ENCODE data around the gene INPP5J. TPM values are rescaled to one million over a fixed set of nuclear protein-coding genes. Genes with fewer than 3 reads are reported as not detected.
"Not testable (repeated sequence)": the region's sequence is repeated elsewhere in the genome, so short reads cannot be mapped to it uniquely, and the experiment has no call there.

Gene INPP5J
- total and polyA plus RNA-seq, 10 of the 15 experiments (the other 5 are each of a cell fraction or from before 2014, with no cell fraction given) = 0.18 to 2.8 (median 1.5) TPM; not detected in 1

- Histone ChIP-seq H3K4me3 (no peak overlapping the region), H3K79me2 (ENCODE audit: control insufficient read depth, insufficient read depth, low read length) (no peaks in the 10 kb centered on the region), H4K20me1 (ENCODE audit: control insufficient read depth, insufficient read depth) (no peaks in the 10 kb centered on the region), H3K27ac (ENCODE audit: control insufficient read depth, insufficient read depth) (no peak overlapping the region), H3K36me3 (ENCODE audit: control insufficient read depth in 2 of 2, insufficient read depth in 2 of 2, low read length in 1 of 2) (peaks cover 0 to 2% of the 10 kb centered on the region in 2 experiments; a peak in 3 of 4 replicates), H3K27me3 (replicated peaks in 1 of 2; ENCODE audit: control insufficient read depth in 2 of 2, insufficient read depth in 2 of 2, low read length in 1 of 2) (no peaks in the 10 kb centered on the region), H3K9ac (ENCODE audit: control insufficient read depth, insufficient read depth, low read length) (no peak overlapping the region), H3K4me2 (ENCODE audit: control insufficient read depth, insufficient read depth) (no peak overlapping the region), H3K4me1 (ENCODE audit: control insufficient read depth, insufficient read depth, low read length) (no peaks in the 10 kb centered on the region), H2AFZ (ENCODE audit: control insufficient read depth, low read depth, low read length) (no peak overlapping the region), H3K9me3 (replicated peaks; ENCODE audit: control insufficient read depth, insufficient read depth, low read length) (no peaks in the 10 kb centered on the region)
- in situ Hi-C loops (cut with MboI) (no loop called here), intact Hi-C loops (cut with micrococcal nuclease; ENCODE audit: unreplicated experiment) (no loop called here)
- DNase-seq (ENCODE audit: low read depth, low spot score) (no peak), ATAC-seq (no peak), FAIRE-seq (no peak)
- BruUV-seq (replicated peaks) = no TSS peak
- ChIA-PET RAD21 (ENCODE audit: unreplicated experiment) (interaction anchor here (1.5 kb wide), 1 partner anchor 8 kb away, joined by 5 read pairs; no protein-coding TSS in a partner anchor), POLR2A (interaction anchor here (0.5 kb wide), 1 partner anchor 197 kb away, joined by 7 read pairs; no protein-coding TSS in a partner anchor), CTCF (interaction anchor here (1.0 to 1.8 kb wide), 4 partner anchors 8 to 14 kb away, joined by 3 to 5 read pairs (median 4); no protein-coding TSS in a partner anchor), SMC1A (ENCODE audit: uncharacterized antibody, unreplicated experiment) (interaction anchor here (0.7 to 1.9 kb wide), 2 partner anchors 11 to 40 kb away, joined by 3 to 6 read pairs; partner anchors contain the start of gene SELENOM)
- TF ChIP-seq ASH2L (IDR thresholded peaks at IDR 0.05; ENCODE audit: borderline replicate concordance, low read depth) (no peak), CHD4 (IDR thresholded peaks at IDR 0.05) (no peak), POLR2AphosphoS5 (IDR thresholded peaks at IDR 0.05; ENCODE audit: low read length) (no peak), FOXK2 (IDR thresholded peaks at IDR 0.05) (no peak), E2F4 (IDR thresholded peaks at IDR 0.05; ENCODE audit: low read depth, low read length) (no peak), BCL11A (IDR thresholded peaks at IDR 0.05; ENCODE audit: low read depth, low read length) (no peak), NR2F1 (conservative IDR thresholded peaks at IDR 0.05) (no peak), KDM1A (IDR thresholded peaks at IDR 0.05; ENCODE audit: borderline replicate concordance) (no peak), CHD1 (IDR thresholded peaks at IDR 0.05; ENCODE audit: low read depth, low read length) (no peak), RFX5 (IDR thresholded peaks at IDR 0.05; ENCODE audit: low read depth, low read length) (no peak), RUNX3 (IDR thresholded peaks at IDR 0.05; ENCODE audit: low read length) (no peak), ETV6 (conservative IDR thresholded peaks at IDR 0.05 in 1 of 2, IDR thresholded peaks at IDR 0.05 in 1 of 2; ENCODE audit: borderline replicate concordance in 1 of 2, low read depth in 1 of 2) (no peak), CREM (IDR thresholded peaks at IDR 0.05; ENCODE audit: low read depth) (no peak), BRCA1 (IDR thresholded peaks at IDR 0.05; ENCODE audit: low read depth, low read length) (no peak)
- 91% methylated on average over 24 of the region's 27 CpGs for WGBS (ENCODE audit: insufficient coverage, insufficient replicate concordance, low lambda C conversion rate, missing lambda C conversion rate)
Observed at GRCh38 chr22:31096657-31097279, 26.0 kb upstream of the INPP5J start.

- RAD21 ChIA-PET (ENCODE audit: unreplicated experiment); H2AFZ ChIP-seq (ENCODE audit: control insufficient read depth, low read depth, low read length); H3K4me3 ChIP-seq; CTCF ChIA-PET; H3K4me2 ChIP-seq (ENCODE audit: control insufficient read depth, insufficient read depth); H3K79me2 ChIP-seq (ENCODE audit: control insufficient read depth, insufficient read depth, low read length); in situ Hi-C loops (cut with MboI); ATAC-seq; H3K9ac ChIP-seq (ENCODE audit: control insufficient read depth, insufficient read depth, low read length); FAIRE-seq; H3K27ac ChIP-seq (ENCODE audit: control insufficient read depth, insufficient read depth); H4K20me1 ChIP-seq (ENCODE audit: control insufficient read depth, insufficient read depth); H3K36me3 ChIP-seq (ENCODE audit: control insufficient read depth in 2 of 2, insufficient read depth in 2 of 2, low read length in 1 of 2); H3K4me1 ChIP-seq (ENCODE audit: control insufficient read depth, insufficient read depth, low read length); POLR2A ChIA-PET; BruUV-seq (replicated peaks); H3K27me3 ChIP-seq (replicated peaks in 1 of 2; ENCODE audit: control insufficient read depth in 2 of 2, insufficient read depth in 2 of 2, low read length in 1 of 2); H3K9me3 ChIP-seq (replicated peaks; ENCODE audit: control insufficient read depth, insufficient read depth, low read length); intact Hi-C loops (cut with micrococcal nuclease; ENCODE audit: unreplicated experiment); DNase-seq (ENCODE audit: low read depth, low spot score): not testable (repeated sequence)
- WGBS (ENCODE audit: insufficient coverage, insufficient replicate concordance, low lambda C conversion rate, missing lambda C conversion rate) = 87% methylated on average over 5 of the region's 5 CpGs
- SMC1A ChIA-PET (ENCODE audit: uncharacterized antibody, unreplicated experiment) = interaction anchor here (0.6 kb wide), 1 partner anchor 242 kb away, joined by 3 read pairs; no protein-coding TSS in a partner anchor
Observed at GRCh38 chr22:31097539-31097938, 25.2 kb upstream of the INPP5J start.

Data from GM12878 (cell line).